Subcutaneous abdominal adipose tissue (tissue), 5 donors: ENCODE measurements around the gene MAP2K7.

Experiments
- H3K27ac ChIP-seq: one replicate; pipeline ENCODE4 v1.7.0; 2013; ENCODE audit warnings: low read depth, mild to moderate bottlenecking, inconsistent platforms, low read length, moderate library complexity
- H3K27me3 ChIP-seq, 5 donors: one replicate each; pipeline ENCODE4 v1.7.0; 2013; ENCODE audit warnings: low read length in 5 of 5, inconsistent platforms in 1 of 5; ENCODE audit not compliant: control insufficient read depth in 5 of 5, insufficient read depth in 4 of 5
- H3K36me3 ChIP-seq, 5 donors: one replicate each; pipeline ENCODE4 v1.7.0; 2013; ENCODE audit warnings: low read length in 5 of 5; ENCODE audit not compliant: control insufficient read depth in 5 of 5, insufficient read depth in 5 of 5
- H3K4me1 ChIP-seq, 5 donors: one replicate each; pipeline ENCODE4 v1.7.0; 2013; ENCODE audit warnings: low read length in 5 of 5, mild to moderate bottlenecking in 3 of 5, moderate library complexity in 1 of 5; ENCODE audit not compliant: control insufficient read depth in 5 of 5, insufficient read depth in 5 of 5
- H3K4me3 ChIP-seq, 5 donors: one replicate each; pipeline ENCODE4 v1.7.0; 2013; ENCODE audit warnings: low read length in 5 of 5, low read depth in 1 of 5
- H3K9ac ChIP-seq, 5 donors: one replicate each; pipeline ENCODE4 v1.7.0; 2013; ENCODE audit warnings: low read length in 5 of 5, mild to moderate bottlenecking in 4 of 5, moderate library complexity in 3 of 5
- H3K9me3 ChIP-seq, 5 donors: one replicate each; pipeline ENCODE4 v1.7.0; 2013; ENCODE audit warnings: low read length in 5 of 5; ENCODE audit not compliant: control insufficient read depth in 5 of 5
- donor health status: healthy.
- donor health status: healthy.
- donor health status: healthy.
- donor health status: healthy.
- donor health status: healthy.

Gene MAP2K7

DNA sequence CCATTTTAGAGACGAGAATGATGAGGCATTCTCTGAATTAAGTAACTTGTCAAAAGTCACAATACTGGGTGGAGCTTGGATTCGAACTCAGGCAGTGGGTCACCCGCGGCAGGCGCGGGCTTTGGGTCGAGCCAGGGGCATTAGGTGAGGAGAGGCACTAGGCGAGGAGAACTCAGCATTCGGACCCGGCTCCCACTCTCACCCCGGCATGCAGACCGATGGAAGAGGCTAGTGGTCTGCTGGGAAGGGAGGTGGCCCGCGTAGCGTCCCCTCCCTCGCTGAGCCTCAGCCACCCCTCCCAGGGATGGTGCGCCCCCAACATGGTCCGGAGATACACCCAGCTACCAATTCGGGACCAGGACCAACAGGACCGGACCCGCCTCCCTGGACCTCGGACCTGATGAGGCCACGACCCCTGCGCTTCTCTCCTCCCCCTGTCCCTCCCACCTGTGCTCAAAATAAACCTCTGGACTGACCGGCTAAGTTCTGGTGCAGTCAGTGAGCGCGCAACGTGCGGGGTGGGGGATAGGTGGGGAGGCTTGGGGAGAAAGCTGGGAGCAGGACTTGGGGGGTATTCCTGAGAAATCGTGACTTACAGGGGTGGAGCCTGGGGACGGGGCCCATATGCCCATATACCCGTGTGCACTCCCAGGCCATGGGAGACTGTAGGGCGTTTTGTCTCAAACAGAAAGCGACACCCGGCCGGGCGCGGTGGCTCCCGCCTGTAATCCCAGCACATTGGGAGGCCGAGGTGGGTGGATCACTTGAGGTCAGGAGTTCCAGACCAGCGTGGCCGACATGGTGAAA lies 15.1 kb downstream of the MAP2K7 start:
- H3K27me3 ChIP-seq, result peaks cover 24 to 34% (median 30%) of the 10 kb centered on the region in 5 donors
- H3K9ac ChIP-seq, result no peak overlapping the region

DNA sequence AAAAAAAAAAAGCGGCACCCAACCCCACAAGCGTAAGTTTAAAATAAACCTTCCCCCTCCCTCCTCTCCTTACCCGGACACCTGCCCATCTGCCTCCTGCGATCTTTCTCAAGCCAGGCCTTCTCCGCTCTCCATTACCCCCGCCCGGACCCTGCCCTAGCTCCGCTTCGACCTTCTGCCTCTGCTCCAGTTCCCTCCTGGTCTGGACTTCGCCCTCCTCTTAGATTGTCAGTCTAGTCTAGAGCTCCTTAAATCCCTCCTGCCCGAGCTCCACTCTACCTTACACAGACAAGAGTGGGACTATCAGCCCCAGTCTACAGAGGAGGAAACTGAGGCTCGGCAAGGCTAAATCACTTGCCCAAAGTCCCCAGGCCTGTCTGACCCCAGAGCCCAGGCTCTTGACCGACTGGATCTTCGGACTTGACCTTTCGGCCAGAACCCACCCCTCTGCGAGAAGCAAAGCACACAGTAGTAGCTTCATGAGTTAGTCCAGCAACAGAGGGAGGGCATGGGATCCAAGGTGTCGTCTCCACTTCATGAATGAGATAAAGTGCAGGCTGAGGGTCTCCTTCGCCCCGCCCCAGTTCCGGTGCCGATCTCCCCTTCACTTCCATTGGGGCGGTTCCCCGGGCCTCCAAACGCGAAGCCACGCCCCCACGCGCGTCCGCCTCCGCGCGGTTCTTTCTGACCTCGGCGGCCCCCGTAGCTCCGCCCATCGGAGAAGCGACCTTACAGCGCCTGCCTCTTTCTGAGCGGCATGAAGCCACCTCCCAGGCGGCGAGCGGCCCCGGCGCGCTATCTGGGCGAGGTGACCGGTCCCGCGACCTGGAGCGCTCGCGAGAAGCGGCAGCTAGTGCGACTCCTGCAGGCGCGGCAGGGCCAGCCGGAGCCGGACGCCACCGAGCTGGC lies 16.2 kb downstream of the MAP2K7 start, which contains the start of gene SNAPC2:
Gene SNAPC2 (plus strand): TSS at position 729 of the 909 bp plus-strand sequence. CDS start 29 bp downstream, at position 758.
- Histone ChIP-seq H3K27ac (peak within 1 kb of the TSS; percentile 60), H3K4me3 (peak within 1 kb of the TSS; percentile 79 to 94 (median 83)), H3K36me3 (peaks cover 0 to 15% (median 12%) of the 10 kb centered on the region in 5 donors), H3K9ac (peak within 1 kb of the TSS; percentile 33 to 83 (median 72)), H3K27me3 (peaks cover 19 to 30% (median 28%) of the 10 kb centered on the region in 5 donors), H3K4me1 (peaks cover 11 to 53% (median 43%) of the 10 kb centered on the region in 5 donors), H3K9me3 (no peaks in the 10 kb centered on the region)

More for the DNA sequence above, 15.1 kb downstream of the MAP2K7 start:
- H3K4me1 ChIP-seq, result peaks cover 11 to 50% (median 43%) of the 10 kb centered on the region in 5 donors
- no peak overlapping the region for H3K27ac ChIP-seq
- no peak overlapping the region for H3K4me3 ChIP-seq
- H3K36me3 ChIP-seq, result peaks cover 0 to 15% (median 12%) of the 10 kb centered on the region in 5 donors
- no peaks in the 10 kb centered on the region for H3K9me3 ChIP-seq

DNA sequence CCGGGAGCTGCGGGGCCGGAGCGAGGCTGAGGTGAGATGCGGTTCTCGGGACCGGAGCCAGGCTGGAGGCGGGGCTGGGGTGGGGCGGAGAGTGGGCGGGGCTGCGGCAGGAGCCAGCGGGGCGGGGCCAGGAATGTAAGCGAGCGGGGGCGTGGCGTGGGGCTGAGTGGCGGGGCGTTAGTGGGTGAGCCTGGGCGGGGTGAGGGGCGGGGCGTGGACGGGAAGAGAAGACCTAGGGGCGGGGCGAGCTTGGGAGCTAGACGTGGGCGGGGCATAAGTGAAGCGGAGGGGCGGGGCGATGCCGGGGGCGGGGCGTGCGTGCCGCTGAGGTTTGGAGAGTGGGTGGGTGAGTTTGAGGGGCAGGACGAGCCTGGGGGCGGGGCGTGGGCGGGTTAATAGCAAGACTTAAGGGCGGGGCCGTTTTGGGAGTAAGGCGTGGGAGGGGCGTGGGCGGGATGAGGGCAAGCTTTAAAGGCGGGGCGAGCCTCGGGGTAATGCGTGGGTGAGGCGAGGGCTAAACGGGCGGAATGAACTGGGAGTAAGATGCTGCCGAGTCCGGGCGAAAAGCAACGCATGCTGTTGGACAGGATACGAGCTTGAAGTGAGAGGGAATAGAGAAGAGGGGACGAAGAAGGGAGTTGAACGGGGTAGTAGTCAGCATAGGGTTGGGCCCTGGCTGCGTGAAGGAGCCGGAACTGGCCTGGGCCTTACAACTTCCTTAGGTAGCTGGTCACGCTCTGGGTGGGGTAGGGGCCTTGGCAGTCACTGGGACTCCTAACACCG lies 17.0 kb downstream of the MAP2K7 start:
- Histone ChIP-seq H3K4me1 (peaks cover 11 to 60% (median 47%) of the 10 kb centered on the region in 5 donors), H3K9me3 (no peaks in the 10 kb centered on the region), H3K27ac (peak overlapping the region; percentile 60), H3K4me3 (peak overlapping the region; percentile 79 to 94 (median 83)), H3K36me3 (peaks cover 0 to 15% (median 12%) of the 10 kb centered on the region in 5 donors), H3K9ac (peak overlapping the region; percentile 33 to 83 (median 72)), H3K27me3 (peaks cover 12 to 24% (median 20%) of the 10 kb centered on the region in 5 donors)

DNA sequence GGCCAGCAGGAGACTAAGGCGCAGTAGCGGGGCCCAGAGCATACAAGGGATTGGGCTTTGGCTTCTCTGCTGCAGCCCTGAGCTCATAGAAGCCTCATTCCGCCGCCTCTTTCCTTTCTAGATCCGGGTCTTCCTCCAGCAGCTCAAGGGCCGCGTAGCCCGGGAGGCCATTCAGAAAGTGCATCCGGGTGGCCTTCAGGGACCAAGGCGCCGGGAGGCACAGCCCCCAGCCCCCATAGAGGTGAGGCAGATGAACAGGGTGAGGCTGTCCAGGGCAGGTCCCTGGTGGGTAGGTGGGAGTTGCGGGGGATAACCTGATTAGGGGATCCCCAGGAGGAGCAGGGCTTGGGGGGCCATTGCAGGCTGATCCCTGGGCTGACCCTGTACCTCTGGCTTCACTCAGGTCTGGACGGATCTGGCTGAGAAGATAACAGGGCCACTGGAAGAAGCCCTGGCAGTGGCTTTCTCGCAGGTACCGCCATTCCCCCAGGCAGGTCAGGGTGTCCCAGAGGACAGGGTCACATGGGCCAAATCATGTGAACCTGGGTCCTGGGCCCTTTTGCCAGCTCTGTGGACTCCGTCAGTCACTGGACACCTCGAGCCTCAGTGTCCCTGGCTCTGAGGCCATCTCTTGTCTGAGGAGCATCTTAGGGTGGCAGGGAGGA lies 17.8 kb downstream of the MAP2K7 start:
- Histone ChIP-seq H3K9ac (peak overlapping the region; percentile 33 to 83 (median 70)), H3K4me3 (peak overlapping the region; percentile 71 to 94 (median 83))

DNA sequence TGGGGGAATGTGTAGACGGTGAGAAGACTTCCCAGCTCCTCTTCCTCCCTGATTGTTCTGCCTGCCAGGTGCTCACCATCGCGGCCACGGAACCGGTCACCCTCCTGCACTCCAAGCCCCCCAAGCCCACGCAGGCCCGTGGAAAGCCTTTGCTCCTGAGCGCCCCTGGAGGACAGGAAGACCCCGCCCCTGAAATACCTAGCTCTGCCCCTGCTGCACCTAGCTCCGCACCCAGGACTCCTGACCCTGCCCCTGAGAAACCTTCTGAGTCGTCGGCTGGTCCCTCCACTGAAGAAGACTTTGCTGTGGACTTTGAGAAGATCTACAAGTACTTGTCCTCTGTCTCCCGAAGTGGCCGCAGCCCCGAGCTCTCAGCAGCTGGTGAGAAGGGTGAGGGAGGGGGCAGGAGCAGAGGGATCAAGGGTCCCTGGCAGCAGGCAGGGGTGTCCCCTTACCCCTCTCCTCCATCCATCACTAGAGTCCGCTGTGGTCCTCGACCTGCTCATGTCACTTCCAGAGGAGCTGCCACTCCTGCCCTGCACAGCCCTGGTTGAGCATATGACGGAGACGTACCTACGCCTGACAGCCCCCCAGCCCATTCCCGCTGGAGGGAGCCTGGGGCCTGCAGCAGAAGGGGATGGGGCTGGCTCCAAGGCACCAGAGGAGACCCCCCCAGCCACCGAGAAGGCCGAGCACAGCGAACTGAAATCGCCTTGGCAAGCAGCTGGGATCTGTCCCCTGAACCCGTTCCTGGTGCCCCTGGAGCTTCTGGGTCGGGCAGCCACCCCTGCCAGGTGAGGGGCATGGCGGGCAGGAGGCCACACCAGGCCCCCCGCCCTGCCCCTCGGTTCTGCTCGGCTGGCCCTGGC lies 18.5 kb downstream of the MAP2K7 start:
- H3K9ac ChIP-seq, result peak overlapping the region in 2 of 5 donors; percentile 79 to 83
- H3K27ac ChIP-seq, result no peak overlapping the region
- peak overlapping the region in 4 of 5 donors; percentile 71 to 94 (median 81) for H3K4me3 ChIP-seq
- peaks cover 11 to 59% (median 45%) of the 10 kb centered on the region in 5 donors for H3K4me1 ChIP-seq
- peaks cover 4 to 18% (median 12%) of the 10 kb centered on the region in 5 donors for H3K27me3 ChIP-seq
- peaks cover 0 to 19% (median 12%) of the 10 kb centered on the region in 5 donors for H3K36me3 ChIP-seq
- H3K9me3 ChIP-seq, result no peaks in the 10 kb centered on the region

More for the DNA sequence above, 17.8 kb downstream of the MAP2K7 start:
- H3K27me3 ChIP-seq, result peaks cover 8 to 22% (median 15%) of the 10 kb centered on the region in 5 donors
- H3K4me1 ChIP-seq, result peaks cover 11 to 57% (median 44%) of the 10 kb centered on the region in 5 donors
- no peaks in the 10 kb centered on the region for H3K9me3 ChIP-seq
- H3K27ac ChIP-seq, result peak overlapping the region; percentile 60
- peaks cover 0 to 15% (median 12%) of the 10 kb centered on the region in 5 donors for H3K36me3 ChIP-seq

DNA sequence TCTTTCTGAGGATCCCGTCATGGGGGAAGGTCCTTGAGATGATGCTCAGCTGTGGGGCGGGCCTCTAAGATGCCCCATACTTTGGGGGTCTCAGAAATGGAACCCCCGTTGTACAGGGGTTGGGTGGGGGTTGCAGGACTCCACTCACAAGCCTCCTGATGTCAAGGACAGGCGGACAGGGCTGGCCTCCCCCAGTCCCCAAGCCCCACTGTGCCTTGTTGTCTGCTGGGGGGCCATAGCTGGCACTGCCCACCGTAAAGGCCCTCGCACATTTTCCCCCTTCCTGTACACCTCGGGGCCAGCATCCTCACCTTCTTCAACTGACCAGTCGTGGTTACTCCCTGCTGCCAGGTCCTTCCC lies 19.1 kb downstream of the MAP2K7 start:
- Histone ChIP-seq H3K36me3 (peaks cover 0 to 19% (median 12%) of the 10 kb centered on the region in 5 donors), H3K9ac (no peak overlapping the region), H3K4me3 (no peak overlapping the region), H3K9me3 (no peaks in the 10 kb centered on the region), H3K27ac (no peak overlapping the region), H3K27me3 (peaks cover 0 to 12% (median 9%) of the 10 kb centered on the region in 5 donors), H3K4me1 (peaks cover 11 to 59% (median 45%) of the 10 kb centered on the region in 5 donors)

DNA sequence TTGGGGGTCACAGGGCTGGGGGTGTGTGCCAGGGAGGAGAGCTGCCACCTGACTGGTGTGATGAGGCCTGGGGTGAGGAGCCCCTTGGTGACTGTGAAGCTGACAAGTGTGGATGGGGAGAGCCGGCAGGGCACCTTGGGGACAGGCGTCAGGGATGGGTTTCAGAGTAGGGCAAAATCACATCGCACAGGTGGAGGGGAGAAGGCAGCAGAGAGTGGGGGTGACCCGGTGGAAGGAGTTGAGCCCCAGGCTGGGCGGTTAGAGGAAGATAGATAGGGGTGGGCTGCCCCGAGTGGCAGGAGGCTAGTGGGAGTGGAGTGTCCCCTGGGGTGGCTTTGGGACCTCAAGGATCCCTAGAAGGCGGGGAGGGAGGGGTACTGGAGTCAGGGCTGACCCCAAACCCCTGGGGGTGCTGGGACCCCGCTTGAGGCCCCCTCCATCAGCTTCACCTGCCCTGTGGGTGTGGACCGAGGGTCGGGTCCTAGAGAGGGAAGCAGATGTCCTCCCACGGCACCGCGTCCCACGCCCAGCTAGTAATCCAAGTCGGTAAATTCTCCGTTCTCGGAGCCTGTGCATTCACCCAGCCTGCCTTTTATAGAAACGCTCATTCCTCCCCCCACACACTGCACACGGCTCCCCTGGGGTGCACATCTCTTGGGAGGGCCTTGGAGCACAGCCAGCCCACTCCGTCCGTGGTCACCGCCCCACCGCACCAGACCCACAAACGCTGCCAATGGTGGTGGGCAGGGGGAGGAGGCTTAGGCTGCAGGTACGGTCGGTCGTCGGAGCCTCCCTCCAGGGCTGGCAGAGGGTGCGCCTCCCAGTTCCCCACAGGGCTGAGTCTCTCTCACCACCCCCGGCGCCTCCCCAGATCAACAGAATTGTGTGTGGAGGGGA lies 19.9 kb downstream of the MAP2K7 start:
- Histone ChIP-seq H3K4me3 (no peak overlapping the region), H3K9ac (no peak overlapping the region), H3K27ac (no peak overlapping the region), H3K36me3 (peaks cover 0 to 19% (median 12%) of the 10 kb centered on the region in 5 donors), H3K9me3 (no peaks in the 10 kb centered on the region), H3K27me3 (peaks cover 0 to 6% (median 6%) of the 10 kb centered on the region in 5 donors), H3K4me1 (peaks cover 11 to 64% (median 50%) of the 10 kb centered on the region in 5 donors)

DNA sequence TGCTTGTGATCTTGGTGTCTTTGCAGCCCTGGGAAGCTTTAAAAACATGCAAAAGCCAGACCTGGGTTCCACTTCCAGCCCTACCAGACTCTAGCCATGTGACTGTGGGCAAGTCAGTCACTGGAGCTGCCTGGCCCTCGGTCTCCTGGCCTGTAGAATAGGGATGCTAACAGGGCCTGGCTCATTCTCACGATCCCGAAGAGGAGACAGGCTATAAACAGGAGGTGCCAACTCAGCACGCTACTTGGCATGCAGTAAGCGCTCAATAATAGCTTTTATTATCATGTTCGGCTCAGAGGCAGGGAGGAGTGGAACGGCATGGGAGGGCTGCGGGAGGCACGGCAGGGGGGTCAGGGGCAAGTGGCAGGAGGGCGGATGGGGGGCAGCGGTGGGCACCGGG lies 20.6 kb downstream of the MAP2K7 start:
- no peak overlapping the region for H3K9ac ChIP-seq
- peaks cover 0 to 19% (median 12%) of the 10 kb centered on the region in 5 donors for H3K36me3 ChIP-seq
- H3K4me1 ChIP-seq, result peaks cover 14 to 67% (median 53%) of the 10 kb centered on the region in 5 donors
- no peak overlapping the region for H3K4me3 ChIP-seq
- no peaks in the 10 kb centered on the region for H3K27me3 ChIP-seq
- H3K27ac ChIP-seq, result no peak overlapping the region
- H3K9me3 ChIP-seq, result no peaks in the 10 kb centered on the region
